GM06990 (cell line): ENCODE data around the gene MMP2.

Experiments used
- DNase-seq: peaks from one replicate; pipeline ENCODE4 v3.0.0-alpha.2; 2011; ENCODE audit not compliant: insufficient read length; ENCODE audit errors: extremely low read depth
- H3K27me3 ChIP-seq: replicated peaks from 2 replicates; pipeline ENCODE4 v1.6.0; 2011; ENCODE audit warnings: low read length; ENCODE audit not compliant: control insufficient read depth, insufficient read depth
- H3K36me3 ChIP-seq: 2 replicates; pipeline ENCODE4 v1.5.1; 2011; ENCODE audit warnings: low read length; ENCODE audit not compliant: control insufficient read depth, insufficient read depth
- H3K4me3 ChIP-seq: replicated peaks from 2 replicates; pipeline ENCODE4 v1.5.1; 2011; ENCODE audit warnings: low read depth, mild to moderate bottlenecking, control low read depth, low read length
- TF ChIP-seq, protein P1 (sequence below): IDR thresholded peaks from 2 replicates; pipeline ENCODE4 v1.5.1; 2011; ENCODE audit warnings: low read length, control low read depth, mild to moderate bottlenecking, inconsistent platforms; ENCODE audit not compliant: insufficient read depth, poor library complexity, severe bottlenecking

MMP2 gene

DNA sequence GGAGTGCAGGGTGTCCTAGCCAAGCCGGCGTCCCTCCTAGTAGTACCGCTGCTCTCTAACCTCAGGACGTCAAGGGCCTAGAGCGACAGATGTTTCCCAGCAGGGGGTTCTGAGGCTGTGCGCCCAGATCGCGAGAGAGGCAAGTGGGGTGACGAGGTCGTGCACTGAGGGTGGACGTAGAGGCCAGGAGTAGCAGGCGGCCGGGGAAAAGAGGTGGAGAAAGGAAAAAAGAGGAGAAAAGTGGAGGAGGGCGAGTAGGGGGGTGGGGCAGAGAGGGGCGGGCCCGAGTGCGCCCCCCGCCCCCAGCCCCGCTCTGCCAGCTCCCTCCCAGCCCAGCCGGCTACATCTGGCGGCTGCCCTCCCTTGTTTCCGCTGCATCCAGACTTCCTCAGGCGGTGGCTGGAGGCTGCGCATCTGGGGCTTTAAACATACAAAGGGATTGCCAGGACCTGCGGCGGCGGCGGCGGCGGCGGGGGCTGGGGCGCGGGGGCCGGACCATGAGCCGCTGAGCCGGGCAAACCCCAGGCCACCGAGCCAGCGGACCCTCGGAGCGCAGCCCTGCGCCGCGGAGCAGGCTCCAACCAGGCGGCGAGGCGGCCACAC is at the start of gene MMP2:
Gene MMP2, plus strand, starts transcription at position 372 of the 603 bp plus-strand sequence. CDS start 282 bp downstream, outside the sequence.
- no peak for DNase-seq
- TF ChIP-seq, protein P1, sequence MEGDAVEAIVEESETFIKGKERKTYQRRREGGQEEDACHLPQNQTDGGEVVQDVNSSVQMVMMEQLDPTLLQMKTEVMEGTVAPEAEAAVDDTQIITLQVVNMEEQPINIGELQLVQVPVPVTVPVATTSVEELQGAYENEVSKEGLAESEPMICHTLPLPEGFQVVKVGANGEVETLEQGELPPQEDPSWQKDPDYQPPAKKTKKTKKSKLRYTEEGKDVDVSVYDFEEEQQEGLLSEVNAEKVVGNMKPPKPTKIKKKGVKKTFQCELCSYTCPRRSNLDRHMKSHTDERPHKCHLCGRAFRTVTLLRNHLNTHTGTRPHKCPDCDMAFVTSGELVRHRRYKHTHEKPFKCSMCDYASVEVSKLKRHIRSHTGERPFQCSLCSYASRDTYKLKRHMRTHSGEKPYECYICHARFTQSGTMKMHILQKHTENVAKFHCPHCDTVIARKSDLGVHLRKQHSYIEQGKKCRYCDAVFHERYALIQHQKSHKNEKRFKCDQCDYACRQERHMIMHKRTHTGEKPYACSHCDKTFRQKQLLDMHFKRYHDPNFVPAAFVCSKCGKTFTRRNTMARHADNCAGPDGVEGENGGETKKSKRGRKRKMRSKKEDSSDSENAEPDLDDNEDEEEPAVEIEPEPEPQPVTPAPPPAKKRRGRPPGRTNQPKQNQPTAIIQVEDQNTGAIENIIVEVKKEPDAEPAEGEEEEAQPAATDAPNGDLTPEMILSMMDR, result no peak
- Histone ChIP-seq H3K4me3 (no peak within 1 kb of the TSS), H3K36me3 (no peaks in the 10 kb centered on the region), H3K27me3 (peaks cover 2% of the 10 kb centered on the region; the same call in 1 of the 2 replicates)

DNA sequence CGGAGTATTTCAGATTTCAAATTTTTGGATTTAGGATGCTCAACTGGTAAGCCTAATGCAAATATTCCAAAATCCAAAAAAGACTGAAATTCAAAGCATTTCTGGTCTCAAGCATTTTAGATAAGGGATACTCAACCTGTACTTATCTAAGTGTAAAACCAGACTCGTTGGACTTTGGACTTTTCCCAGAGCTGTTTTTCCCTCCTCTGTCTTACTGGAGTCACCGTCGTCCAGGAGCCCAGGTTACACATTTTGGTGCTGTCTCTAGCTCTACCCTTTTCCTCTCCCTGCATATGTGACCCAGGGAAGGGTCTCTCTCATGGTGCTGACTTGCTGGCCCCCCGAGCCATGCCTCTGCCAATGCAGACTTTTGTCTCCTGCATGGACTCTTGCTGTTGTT is 46.0 kb upstream of the MMP2 start:
- Histone ChIP-seq H3K36me3 (no peaks in the 10 kb centered on the region), H3K4me3 (no peak overlapping the region), H3K27me3 (no peaks in the 10 kb centered on the region; the same call in none of the 2 replicates)
- no peak for DNase-seq
- TF ChIP-seq, protein P1, result no peak

DNA sequence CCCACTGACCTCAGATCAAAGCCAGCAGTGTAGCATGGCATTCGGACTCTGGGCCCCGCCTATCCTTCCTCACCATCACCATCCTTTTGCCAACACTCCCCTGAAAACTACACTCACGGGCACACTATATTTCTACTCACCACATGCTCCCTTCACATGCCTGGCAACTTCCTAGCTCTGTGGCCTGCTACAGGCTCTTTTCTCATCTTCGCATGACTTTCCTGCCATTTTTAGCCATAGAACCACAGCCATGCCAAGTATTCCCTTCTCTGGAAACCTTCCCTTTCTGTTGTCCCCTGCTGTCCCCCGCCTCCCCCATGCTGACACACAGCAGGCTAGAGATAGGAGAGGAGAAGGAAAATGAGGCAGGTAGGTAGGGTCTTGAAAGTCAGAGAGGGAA is 45.5 kb upstream of the MMP2 start:
- TF ChIP-seq, protein P1, result no peak
- Histone ChIP-seq H3K4me3 (no peak overlapping the region), H3K36me3 (no peaks in the 10 kb centered on the region), H3K27me3 (no peaks in the 10 kb centered on the region; the same call in none of the 2 replicates)
- DNase-seq, result no peak

DNA sequence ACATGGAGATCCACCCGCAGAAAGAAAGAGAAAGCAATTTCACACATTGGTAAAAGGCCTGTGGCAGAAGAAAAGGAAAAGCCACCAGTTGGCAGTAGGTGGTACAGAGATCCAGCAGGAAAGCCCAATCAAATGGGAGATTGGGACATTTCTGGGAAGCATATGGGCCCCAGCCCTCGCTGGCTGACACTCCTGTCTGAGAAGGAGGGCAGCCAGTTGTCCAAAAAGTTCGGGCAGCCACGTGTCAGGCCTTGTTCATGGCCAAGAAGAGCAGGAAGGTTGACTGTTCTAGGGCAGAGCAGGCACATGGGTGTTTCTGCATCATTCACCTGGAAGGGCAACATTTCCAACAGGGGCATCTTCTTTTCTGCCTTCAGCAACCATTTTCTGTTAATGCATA is 45.0 kb upstream of the MMP2 start:
- TF ChIP-seq, protein P1, result no peak
- no peak for DNase-seq
- Histone ChIP-seq H3K36me3 (no peaks in the 10 kb centered on the region), H3K4me3 (no peak overlapping the region), H3K27me3 (no peaks in the 10 kb centered on the region; the same call in none of the 2 replicates)

DNA sequence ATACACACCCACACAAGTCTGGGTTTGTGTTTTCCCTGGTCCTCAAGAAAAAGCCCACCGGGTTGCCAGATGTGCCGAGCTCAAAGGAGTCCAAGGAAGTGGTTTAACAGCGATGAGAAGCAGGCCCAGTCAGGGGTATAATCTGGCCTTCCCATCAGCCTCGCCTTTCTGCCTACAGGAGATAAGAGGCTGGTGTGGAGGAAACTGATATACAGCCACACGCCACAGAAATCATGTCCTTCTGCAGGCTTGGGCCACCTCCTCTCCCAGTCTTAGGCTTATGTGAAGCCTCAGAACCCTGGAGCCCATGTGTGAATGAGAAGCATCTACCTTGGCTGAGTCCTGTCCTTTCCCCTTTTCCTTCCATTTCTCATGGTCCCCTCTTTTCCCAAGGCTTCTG is 43.6 kb upstream of the MMP2 start:
- TF ChIP-seq, protein P1, result no peak
- H3K36me3 ChIP-seq, result no peaks in the 10 kb centered on the region
- DNase-seq, result no peak
- H3K4me3 ChIP-seq, result no peak overlapping the region
- no peaks in the 10 kb centered on the region; the same call in none of the 2 replicates for H3K27me3 ChIP-seq
